PFSK-1 (cell line): ENCODE measurements around the gene CCDC15.

Source experiments
- FOXP2 ChIP-seq: optimal IDR thresholded peaks from 2 replicates; pipeline ENCODE3; 2011; ENCODE audit warnings: borderline replicate concordance, control low read depth, inconsistent platforms; ENCODE audit not compliant: insufficient read depth; ENCODE audit errors: extremely low read length, extremely low read depth
- POLR2AphosphoS5 ChIP-seq: IDR thresholded peaks from 2 replicates; pipeline ENCODE4 v1.6.1; 2012; ENCODE audit warnings: low read depth, mild to moderate bottlenecking, control low read depth, low read length, moderate library complexity
- SIN3A ChIP-seq: IDR thresholded peaks from 2 replicates; pipeline ENCODE4 v1.6.1; 2012; ENCODE audit warnings: mild to moderate bottlenecking, low read length, moderate library complexity, borderline replicate concordance; ENCODE audit not compliant: insufficient read depth
- TAF1 ChIP-seq: IDR thresholded peaks from 2 replicates; pipeline ENCODE4 v1.6.1; 2012; ENCODE audit warnings: low read length, control low read depth, borderline replicate concordance; ENCODE audit not compliant: insufficient read depth
- TF ChIP-seq, protein P1 (sequence below), 2 experiments: IDR thresholded peaks; 2 replicates each; pipeline versions ENCODE4 v1.6.1 to v1.8.0; 2011 to 2012; ENCODE audit warnings: low read depth in 2 of 2, low read length in 2 of 2, control low read depth in 1 of 2, inconsistent platforms in 1 of 2, mild to moderate bottlenecking in 1 of 2, moderate library complexity in 1 of 2; ENCODE audit not compliant: insufficient read depth in 1 of 2

GRCh38 chr11:125073616-125074483, 119.8 kb downstream of the CCDC15 start:
- TF ChIP-seq POLR2AphosphoS5 (no peak), TAF1 (no peak), FOXP2 (no peak), SIN3A (no peak)
- TF ChIP-seq, protein P1, sequence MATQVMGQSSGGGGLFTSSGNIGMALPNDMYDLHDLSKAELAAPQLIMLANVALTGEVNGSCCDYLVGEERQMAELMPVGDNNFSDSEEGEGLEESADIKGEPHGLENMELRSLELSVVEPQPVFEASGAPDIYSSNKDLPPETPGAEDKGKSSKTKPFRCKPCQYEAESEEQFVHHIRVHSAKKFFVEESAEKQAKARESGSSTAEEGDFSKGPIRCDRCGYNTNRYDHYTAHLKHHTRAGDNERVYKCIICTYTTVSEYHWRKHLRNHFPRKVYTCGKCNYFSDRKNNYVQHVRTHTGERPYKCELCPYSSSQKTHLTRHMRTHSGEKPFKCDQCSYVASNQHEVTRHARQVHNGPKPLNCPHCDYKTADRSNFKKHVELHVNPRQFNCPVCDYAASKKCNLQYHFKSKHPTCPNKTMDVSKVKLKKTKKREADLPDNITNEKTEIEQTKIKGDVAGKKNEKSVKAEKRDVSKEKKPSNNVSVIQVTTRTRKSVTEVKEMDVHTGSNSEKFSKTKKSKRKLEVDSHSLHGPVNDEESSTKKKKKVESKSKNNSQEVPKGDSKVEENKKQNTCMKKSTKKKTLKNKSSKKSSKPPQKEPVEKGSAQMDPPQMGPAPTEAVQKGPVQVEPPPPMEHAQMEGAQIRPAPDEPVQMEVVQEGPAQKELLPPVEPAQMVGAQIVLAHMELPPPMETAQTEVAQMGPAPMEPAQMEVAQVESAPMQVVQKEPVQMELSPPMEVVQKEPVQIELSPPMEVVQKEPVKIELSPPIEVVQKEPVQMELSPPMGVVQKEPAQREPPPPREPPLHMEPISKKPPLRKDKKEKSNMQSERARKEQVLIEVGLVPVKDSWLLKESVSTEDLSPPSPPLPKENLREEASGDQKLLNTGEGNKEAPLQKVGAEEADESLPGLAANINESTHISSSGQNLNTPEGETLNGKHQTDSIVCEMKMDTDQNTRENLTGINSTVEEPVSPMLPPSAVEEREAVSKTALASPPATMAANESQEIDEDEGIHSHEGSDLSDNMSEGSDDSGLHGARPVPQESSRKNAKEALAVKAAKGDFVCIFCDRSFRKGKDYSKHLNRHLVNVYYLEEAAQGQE (IDR thresholded peaks at IDR 0.05; ENCODE audit: insufficient read depth in 1 of 2, low read depth in 2 of 2, low read length in 2 of 2), result no peak
